Tibial nerve (tissue), 3 donors: ENCODE results near the gene LIN7A.
A peak's percentile ranks its signal among the peaks of the same experiment; 100 is the strongest.

Source experiments
- POLR2A ChIP-seq, 2 donors: fragments of 450-650 bp; IDR thresholded peaks; one replicate each; pipeline ENCODE4 v1.6.1; 2017; ENCODE audit warnings: antibody characterized with exemption in 2 of 2, mild to moderate bottlenecking in 2 of 2, moderate library complexity in 2 of 2
- TF ChIP-seq, protein P1 (sequence below), 5 experiments: fragments of 200-600 bp in 3 of 5; fragments of 450-650 bp in 2 of 5; sonication (generic) in 3 of 5; IDR thresholded peaks; one replicate each; pipeline ENCODE4 v1.5.1; 2016 to 2019; ENCODE audit warnings: antibody characterized with exemption in 5 of 5, mild to moderate bottlenecking in 3 of 5, moderate library complexity in 2 of 5

DNA sequence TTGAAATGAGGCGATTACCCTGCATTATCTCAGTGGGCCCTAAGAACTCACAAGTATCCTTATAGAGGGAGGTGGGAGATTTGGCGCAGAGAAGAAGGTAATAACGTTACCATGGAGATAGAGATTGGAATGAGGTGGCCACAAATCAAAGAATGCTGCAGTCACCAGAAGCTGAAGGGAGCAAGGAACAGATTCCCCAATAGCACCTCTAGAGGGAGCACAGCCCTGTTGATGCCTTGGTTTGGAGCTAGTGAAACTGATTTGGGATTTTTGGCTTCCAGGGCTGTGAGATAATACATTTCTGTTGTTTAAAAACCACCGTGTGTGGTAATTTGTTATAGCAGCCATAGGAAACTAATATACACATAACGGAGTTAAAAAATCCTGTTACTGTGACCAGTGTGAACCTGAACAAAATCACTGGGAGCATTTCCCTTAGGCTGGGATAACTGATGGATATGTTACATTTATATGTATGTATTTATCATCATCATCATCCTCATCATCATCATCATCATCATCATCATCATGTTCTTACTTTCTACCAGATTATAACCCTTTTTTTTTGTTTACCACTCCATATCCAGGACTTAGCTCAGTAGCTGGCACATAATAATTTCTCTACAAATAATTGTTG, 100.3 kb downstream of the LIN7A start:
- TF ChIP-seq, protein P1, sequence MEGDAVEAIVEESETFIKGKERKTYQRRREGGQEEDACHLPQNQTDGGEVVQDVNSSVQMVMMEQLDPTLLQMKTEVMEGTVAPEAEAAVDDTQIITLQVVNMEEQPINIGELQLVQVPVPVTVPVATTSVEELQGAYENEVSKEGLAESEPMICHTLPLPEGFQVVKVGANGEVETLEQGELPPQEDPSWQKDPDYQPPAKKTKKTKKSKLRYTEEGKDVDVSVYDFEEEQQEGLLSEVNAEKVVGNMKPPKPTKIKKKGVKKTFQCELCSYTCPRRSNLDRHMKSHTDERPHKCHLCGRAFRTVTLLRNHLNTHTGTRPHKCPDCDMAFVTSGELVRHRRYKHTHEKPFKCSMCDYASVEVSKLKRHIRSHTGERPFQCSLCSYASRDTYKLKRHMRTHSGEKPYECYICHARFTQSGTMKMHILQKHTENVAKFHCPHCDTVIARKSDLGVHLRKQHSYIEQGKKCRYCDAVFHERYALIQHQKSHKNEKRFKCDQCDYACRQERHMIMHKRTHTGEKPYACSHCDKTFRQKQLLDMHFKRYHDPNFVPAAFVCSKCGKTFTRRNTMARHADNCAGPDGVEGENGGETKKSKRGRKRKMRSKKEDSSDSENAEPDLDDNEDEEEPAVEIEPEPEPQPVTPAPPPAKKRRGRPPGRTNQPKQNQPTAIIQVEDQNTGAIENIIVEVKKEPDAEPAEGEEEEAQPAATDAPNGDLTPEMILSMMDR (IDR thresholded peaks at IDR 0.05) = peak; percentile 45 to 74 (median 62)
- TF ChIP-seq POLR2A (IDR thresholded peaks at IDR 0.05) = no peak
